GM12878 (cell line): ENCODE measurements around the gene DISC1. TPM values are rescaled to one million over a fixed set of nuclear protein-coding genes. Genes with fewer than 3 reads are reported as not detected.

Experiments
- ATAC-seq: fragments of 200-7000 bp; cut with Tn5 transposase; 3 replicates; pipeline ENCODE4 v1.9.1; 2020; ENCODE audit warnings: mild to moderate bottlenecking, moderate library complexity
- BruUV-seq: library from RNA; stranded (reverse); fragments of 400-500 nt; replicated peaks from 2 replicates; lab custom pipeline; 2021; lab: Mats Ljungman, UMichigan
- CTCF ChIA-PET: fragments of 300-600 bp; sonication (Branson Sonifier 250); formaldehyde crosslinking; extraction: SDS; loops from one replicate; lab custom pipeline; 2021; ENCODE audit warnings: inconsistent platforms; lab: Yijun Ruan, JAX
- POLR2A ChIA-PET: fragments of 350-600 bp; formaldehyde crosslinking; extraction: SDS; loops from one replicate; lab custom pipeline; 2021; ENCODE audit warnings: inconsistent platforms; lab: Charles Lee
- RAD21 ChIA-PET: fragments of 300-600 bp; sonication (Branson Sonifier 250); formaldehyde crosslinking; loops from one replicate; lab custom pipeline; 2023; ENCODE audit warnings: antibody characterized with exemption; ENCODE audit not compliant: unreplicated experiment; lab: Charles Lee
- SMC1A ChIA-PET: fragments of 300-600 bp; sonication (Branson Sonifier 250); formaldehyde crosslinking; loops from one replicate; lab custom pipeline; 2023; ENCODE audit not compliant: unreplicated experiment, uncharacterized antibody; lab: Charles Lee
- DNase-seq: peaks from one replicate; pipeline ENCODE4 v3.0.0-alpha.2; 2011; ENCODE audit warnings: low read depth, low spot score
- FAIRE-seq: peaks from 3 replicates; lab custom pipeline; 2011; peaks lifted over from hg19 to GRCh38; lab: Jason Lieb, UNC
- H2AFZ ChIP-seq: 2 replicates; pipeline ENCODE4 v1.6.0; 2011; ENCODE audit warnings: low read depth, low read length, control low read depth; ENCODE audit not compliant: control insufficient read depth
- H3K27ac ChIP-seq: 2 replicates; pipeline ENCODE4 v1.5.1; 2011; ENCODE audit warnings: control low read depth; ENCODE audit not compliant: control insufficient read depth, insufficient read depth
- H3K27me3 ChIP-seq, 2 experiments: replicated peaks in 1 of 2; 2 replicates each; pipeline versions ENCODE4 v1.6.0 to v1.6.1; 2011; ENCODE audit warnings: low read length in 1 of 2; ENCODE audit not compliant: control insufficient read depth in 2 of 2, insufficient read depth in 2 of 2
- H3K36me3 ChIP-seq, 2 experiments: 2 replicates each; pipeline ENCODE4 v1.5.1; 2011; ENCODE audit warnings: low read length in 1 of 2; ENCODE audit not compliant: control insufficient read depth in 2 of 2, insufficient read depth in 2 of 2
- H3K4me1 ChIP-seq: 2 replicates; pipeline ENCODE4 v1.6.1; 2011; ENCODE audit warnings: mild to moderate bottlenecking, low read length, moderate library complexity, mixed read lengths; ENCODE audit not compliant: control insufficient read depth, insufficient read depth
- H3K4me2 ChIP-seq: 2 replicates; pipeline ENCODE4 v1.6.0; 2011; ENCODE audit warnings: control low read depth; ENCODE audit not compliant: control insufficient read depth, insufficient read depth
- H3K4me3 ChIP-seq: fragments of 200-600 bp; sonication (generic); 2 replicates; pipeline ENCODE4 v1.5.1; 2016
- H3K79me2 ChIP-seq: 2 replicates; pipeline ENCODE4 v1.6.0; 2011; ENCODE audit warnings: low read length; ENCODE audit not compliant: control insufficient read depth, insufficient read depth
- H3K9ac ChIP-seq: 2 replicates; pipeline ENCODE4 v1.8.0; 2011; ENCODE audit warnings: low read length, control low read depth, mixed read lengths; ENCODE audit not compliant: control insufficient read depth, insufficient read depth
- H3K9me3 ChIP-seq: replicated peaks from 3 replicates; pipeline ENCODE4 v1.5.1; 2011; ENCODE audit warnings: mild to moderate bottlenecking, low read length; ENCODE audit not compliant: control insufficient read depth, insufficient read depth
- H4K20me1 ChIP-seq: 2 replicates; pipeline ENCODE4 v1.6.0; 2011; ENCODE audit not compliant: control insufficient read depth, insufficient read depth
- BHLHE40 ChIP-seq, 2 experiments: fragments of 450-650 bp in 1 of 2; IDR thresholded peaks; 2 replicates each; pipeline ENCODE4 v1.6.1; 2011 to 2017; ENCODE audit warnings: low read depth in 2 of 2, borderline replicate concordance in 1 of 2, improper control_type of control experiment in 1 of 2, low read length in 1 of 2, mild to moderate bottlenecking in 1 of 2
- CHD4 ChIP-seq: fragments of 200-600 bp; sonication (generic); IDR thresholded peaks from 2 replicates; pipeline ENCODE4 v1.6.1; 2016; ENCODE audit warnings: mild to moderate bottlenecking
- CREM ChIP-seq: IDR thresholded peaks from 2 replicates; pipeline ENCODE4 v1.6.1; 2014; ENCODE audit warnings: antibody characterized with exemption, low read depth
- HDAC6 ChIP-seq: fragments of 200-600 bp; sonication (generic); IDR thresholded peaks from one replicate; pipeline ENCODE4 v1.8.0; 2017; ENCODE audit warnings: antibody characterized with exemption; ENCODE audit not compliant: unreplicated experiment
- IRF4 ChIP-seq: IDR thresholded peaks from 2 replicates; pipeline ENCODE4 v1.6.1; 2011; ENCODE audit warnings: low read depth, low read length
- JUND ChIP-seq: IDR thresholded peaks from 2 replicates; pipeline ENCODE4 v1.6.1; 2012; ENCODE audit warnings: low read depth, mild to moderate bottlenecking, low read length, improper control_type of control experiment, moderate library complexity
- LARP7 ChIP-seq: fragments of 450-650 bp; IDR thresholded peaks from 2 replicates; pipeline ENCODE4 v1.6.1; 2017; ENCODE audit warnings: mild to moderate bottlenecking
- MTA3 ChIP-seq: IDR thresholded peaks from 2 replicates; pipeline ENCODE4 v1.6.1; 2012; ENCODE audit warnings: low read length, inconsistent platforms, borderline replicate concordance
- NFYA ChIP-seq: IDR thresholded peaks from 2 replicates; pipeline ENCODE4 v1.6.1; 2011; ENCODE audit warnings: low read depth, mild to moderate bottlenecking, low read length, improper control_type of control experiment, borderline replicate concordance
- NR2C1 ChIP-seq: fragments of 450-650 bp; IDR thresholded peaks from 2 replicates; pipeline ENCODE4 v1.6.1; 2017; ENCODE audit warnings: antibody characterized with exemption, mild to moderate bottlenecking, moderate library complexity
- RUNX3 ChIP-seq: IDR thresholded peaks from 2 replicates; pipeline ENCODE4 v1.6.1; 2012; ENCODE audit warnings: low read length, inconsistent platforms
- SMARCA5 ChIP-seq: fragments of 450-650 bp; IDR thresholded peaks from 2 replicates; pipeline ENCODE4 v1.6.1; 2017; ENCODE audit warnings: mild to moderate bottlenecking
- STAT3 ChIP-seq: IDR thresholded peaks from 2 replicates; pipeline ENCODE4 v1.6.1; 2011; ENCODE audit warnings: low read depth, low read length, improper control_type of control experiment
- SUZ12 ChIP-seq: fragments of 200-600 bp; sonication (generic); IDR thresholded peaks from one replicate; pipeline ENCODE4 v1.6.1; 2018; ENCODE audit warnings: antibody characterized with exemption, mild to moderate bottlenecking; ENCODE audit not compliant: unreplicated experiment
- ZNF207 ChIP-seq: fragments of 450-650 bp; IDR thresholded peaks from 2 replicates; pipeline ENCODE4 v1.6.1; 2014; ENCODE audit warnings: antibody characterized with exemption, mild to moderate bottlenecking, borderline replicate concordance
- ZNF384 ChIP-seq: IDR thresholded peaks from 2 replicates; pipeline ENCODE4 v1.6.1; 2012; ENCODE audit warnings: low read depth, mild to moderate bottlenecking, low read length, improper control_type of control experiment, borderline replicate concordance
- WGBS: methylation state at CpG from one replicate; pipeline ENCODE4 v1.1.6; 2016; ENCODE audit warnings: low lambda C conversion rate; ENCODE audit not compliant: insufficient replicate concordance, insufficient coverage; ENCODE audit errors: missing lambda C conversion rate; 5-methylcytosine and 5-hydroxymethylcytosine counted together
- in situ Hi-C: fragments of 300-500 bp; cut with MboI; formaldehyde crosslinking; loops from 9 replicates; pipeline ENCODE4 v1.14.3; 2018; ENCODE audit warnings: mixed read lengths
- intact Hi-C: fragments of 100-400 bp; cut with micrococcal nuclease; formaldehyde crosslinking; loops from one replicate; pipeline ENCODE4 v1.14.2; 2022; ENCODE audit not compliant: unreplicated experiment
- polyA plus RNA-seq, 11 experiments: library from polyadenylated mRNA; depleted of rRNA in 4 of 11; unstranded in 6 of 11; stranded (reverse) in 5 of 11; fragments of >200 nt; fragmentation: Nextera tagmentation in 4 of 11; fragmentation: Illumina TruSeq in 1 of 11; extraction: Ambion mirVana in 4 of 11; extraction: Trizol in 1 of 11; gene quantifications; 1 replicate in 1 of 11; 2 replicates in 10 of 11; pipeline versions ENCODE4 v1.2.1 to v1.2.3, GENCODE V29; 2011 to 2016; ENCODE audit warnings: inconsistent platforms in 2 of 11, missing spikeins in 2 of 11, low read depth in 1 of 11
- total RNA-seq, 4 experiments: library from RNA; depleted of rRNA in 3 of 4; stranded (reverse); fragments of >200 nt in 3 of 4; fragmentation: Illumina TruSeq in 1 of 4; extraction: Trizol in 1 of 4; gene quantifications; 2 replicates each; pipeline versions ENCODE4 v1.2.1 to v1.2.3, GENCODE V29; 2013 to 2021
- TF ChIP-seq, protein P1 (sequence below): fragments of 450-650 bp; IDR thresholded peaks from 2 replicates; pipeline ENCODE4 v1.6.1; 2017; ENCODE audit warnings: antibody characterized with exemption, mild to moderate bottlenecking, moderate library complexity
- TF ChIP-seq, protein P2 (sequence below): fragments of 450-650 bp; IDR thresholded peaks from 2 replicates; pipeline ENCODE4 v1.6.1; 2016; ENCODE audit warnings: mild to moderate bottlenecking
- TF ChIP-seq, protein P3 (sequence below): fragments of 150-350 bp; IDR thresholded peaks from 2 replicates; pipeline ENCODE4 v1.6.1; 2014; ENCODE audit warnings: mild to moderate bottlenecking, low read depth, low read length
- TF ChIP-seq, protein P4 (sequence below): IDR thresholded peaks from 2 replicates; pipeline ENCODE4 v1.6.1; 2011; ENCODE audit warnings: borderline replicate concordance, low read depth, mild to moderate bottlenecking, moderate library complexity, mixed read lengths, low read length; ENCODE audit not compliant: insufficient read depth; ENCODE audit errors: extremely low read length

The DISC1 gene
- total and polyA plus RNA-seq, 10 of the 15 experiments (the other 5 are each of a cell fraction or from before 2014, with no cell fraction given): 0.05 to 0.72 (median 0.19) TPM; not detected in 1

DNA sequence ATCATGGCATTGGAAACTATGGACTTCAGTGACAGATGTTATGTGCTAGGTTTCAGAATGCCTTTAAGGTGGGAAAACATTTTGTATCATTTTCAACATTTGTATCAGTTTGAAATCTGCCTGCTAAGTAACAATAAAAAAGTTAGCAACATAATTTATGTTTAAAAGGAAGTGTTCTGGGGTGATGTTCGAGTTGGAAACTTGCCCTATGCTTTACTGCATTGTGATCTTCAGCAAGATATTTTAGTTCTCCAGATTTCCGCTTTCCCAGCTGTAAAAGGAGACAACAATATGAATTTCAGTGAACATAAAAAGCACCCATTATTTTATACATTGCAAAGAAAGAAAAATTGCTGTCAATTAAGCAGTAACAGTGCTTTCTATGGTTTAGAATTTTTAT is 187.4 kb downstream of the DISC1 start:
- no peaks in the 10 kb centered on the region for H3K36me3 ChIP-seq
- SMC1A ChIA-PET: no interaction called here
- TF ChIP-seq NR2C1 (no peak), ZNF207 (no peak), JUND (no peak), NFYA (no peak), RUNX3 (no peak), ZNF384 (no peak), BHLHE40 (IDR thresholded peaks at IDR 0.05; ENCODE audit: borderline replicate concordance in 1 of 2, low read depth in 2 of 2, low read length in 1 of 2) (no peak), CHD4 (no peak), MTA3 (no peak), IRF4 (no peak), SMARCA5 (no peak), HDAC6 (no peak), STAT3 (no peak), CREM (no peak), SUZ12 (no peak), LARP7 (no peak)
- TF ChIP-seq, protein P1, sequence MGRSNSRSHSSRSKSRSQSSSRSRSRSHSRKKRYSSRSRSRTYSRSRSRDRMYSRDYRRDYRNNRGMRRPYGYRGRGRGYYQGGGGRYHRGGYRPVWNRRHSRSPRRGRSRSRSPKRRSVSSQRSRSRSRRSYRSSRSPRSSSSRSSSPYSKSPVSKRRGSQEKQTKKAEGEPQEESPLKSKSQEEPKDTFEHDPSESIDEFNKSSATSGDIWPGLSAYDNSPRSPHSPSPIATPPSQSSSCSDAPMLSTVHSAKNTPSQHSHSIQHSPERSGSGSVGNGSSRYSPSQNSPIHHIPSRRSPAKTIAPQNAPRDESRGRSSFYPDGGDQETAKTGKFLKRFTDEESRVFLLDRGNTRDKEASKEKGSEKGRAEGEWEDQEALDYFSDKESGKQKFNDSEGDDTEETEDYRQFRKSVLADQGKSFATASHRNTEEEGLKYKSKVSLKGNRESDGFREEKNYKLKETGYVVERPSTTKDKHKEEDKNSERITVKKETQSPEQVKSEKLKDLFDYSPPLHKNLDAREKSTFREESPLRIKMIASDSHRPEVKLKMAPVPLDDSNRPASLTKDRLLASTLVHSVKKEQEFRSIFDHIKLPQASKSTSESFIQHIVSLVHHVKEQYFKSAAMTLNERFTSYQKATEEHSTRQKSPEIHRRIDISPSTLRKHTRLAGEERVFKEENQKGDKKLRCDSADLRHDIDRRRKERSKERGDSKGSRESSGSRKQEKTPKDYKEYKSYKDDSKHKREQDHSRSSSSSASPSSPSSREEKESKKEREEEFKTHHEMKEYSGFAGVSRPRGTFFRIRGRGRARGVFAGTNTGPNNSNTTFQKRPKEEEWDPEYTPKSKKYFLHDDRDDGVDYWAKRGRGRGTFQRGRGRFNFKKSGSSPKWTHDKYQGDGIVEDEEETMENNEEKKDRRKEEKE: no peak
- TF ChIP-seq, protein P2, sequence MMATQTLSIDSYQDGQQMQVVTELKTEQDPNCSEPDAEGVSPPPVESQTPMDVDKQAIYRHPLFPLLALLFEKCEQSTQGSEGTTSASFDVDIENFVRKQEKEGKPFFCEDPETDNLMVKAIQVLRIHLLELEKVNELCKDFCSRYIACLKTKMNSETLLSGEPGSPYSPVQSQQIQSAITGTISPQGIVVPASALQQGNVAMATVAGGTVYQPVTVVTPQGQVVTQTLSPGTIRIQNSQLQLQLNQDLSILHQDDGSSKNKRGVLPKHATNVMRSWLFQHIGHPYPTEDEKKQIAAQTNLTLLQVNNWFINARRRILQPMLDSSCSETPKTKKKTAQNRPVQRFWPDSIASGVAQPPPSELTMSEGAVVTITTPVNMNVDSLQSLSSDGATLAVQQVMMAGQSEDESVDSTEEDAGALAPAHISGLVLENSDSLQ: no peak
- TF ChIP-seq, protein P3, sequence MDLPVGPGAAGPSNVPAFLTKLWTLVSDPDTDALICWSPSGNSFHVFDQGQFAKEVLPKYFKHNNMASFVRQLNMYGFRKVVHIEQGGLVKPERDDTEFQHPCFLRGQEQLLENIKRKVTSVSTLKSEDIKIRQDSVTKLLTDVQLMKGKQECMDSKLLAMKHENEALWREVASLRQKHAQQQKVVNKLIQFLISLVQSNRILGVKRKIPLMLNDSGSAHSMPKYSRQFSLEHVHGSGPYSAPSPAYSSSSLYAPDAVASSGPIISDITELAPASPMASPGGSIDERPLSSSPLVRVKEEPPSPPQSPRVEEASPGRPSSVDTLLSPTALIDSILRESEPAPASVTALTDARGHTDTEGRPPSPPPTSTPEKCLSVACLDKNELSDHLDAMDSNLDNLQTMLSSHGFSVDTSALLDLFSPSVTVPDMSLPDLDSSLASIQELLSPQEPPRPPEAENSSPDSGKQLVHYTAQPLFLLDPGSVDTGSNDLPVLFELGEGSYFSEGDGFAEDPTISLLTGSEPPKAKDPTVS: no peak
- TF ChIP-seq, protein P4, sequence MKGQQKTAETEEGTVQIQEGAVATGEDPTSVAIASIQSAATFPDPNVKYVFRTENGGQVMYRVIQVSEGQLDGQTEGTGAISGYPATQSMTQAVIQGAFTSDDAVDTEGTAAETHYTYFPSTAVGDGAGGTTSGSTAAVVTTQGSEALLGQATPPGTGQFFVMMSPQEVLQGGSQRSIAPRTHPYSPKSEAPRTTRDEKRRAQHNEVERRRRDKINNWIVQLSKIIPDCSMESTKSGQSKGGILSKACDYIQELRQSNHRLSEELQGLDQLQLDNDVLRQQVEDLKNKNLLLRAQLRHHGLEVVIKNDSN: no peak
- TF ChIP-seq, all 136 proteins: peak for 0
- RAD21 ChIA-PET: no interaction called here
- ATAC-seq (no peak), FAIRE-seq (no peak), DNase-seq (no peak)
- 0% methylated on average over 2 of the region's 2 CpGs for WGBS
- H4K20me1 ChIP-seq: no peaks in the 10 kb centered on the region
- in situ Hi-C loops: no loop called here
- no peak overlapping the region for H3K27ac ChIP-seq
- POLR2A ChIA-PET: no interaction called here
- intact Hi-C loops: no loop called here
- H2AFZ ChIP-seq: no peak overlapping the region
- no peaks in the 10 kb centered on the region; a peak in 1 of 4 replicates for H3K27me3 ChIP-seq
- no peak overlapping the region for H3K4me3 ChIP-seq
- no peaks in the 10 kb centered on the region for H3K9me3 ChIP-seq
- no peak overlapping the region for H3K9ac ChIP-seq
- no peak overlapping the region for H3K4me2 ChIP-seq
- no peaks in the 10 kb centered on the region for H3K4me1 ChIP-seq
- BruUV-seq: no TSS peak
- CTCF ChIA-PET: no interaction called here
- H3K79me2 ChIP-seq: no peaks in the 10 kb centered on the region
